Renal cortex interstitium (tissue), 11 donors: ENCODE results near the gene RUNX3. TPM values are rescaled to one million over a fixed set of nuclear protein-coding genes. Genes with fewer than 3 reads are reported as not detected.

Experiments
- DNase-seq, 11 donors: peaks; one replicate each; pipeline ENCODE4 v3.0.0-alpha.2; 2013; ENCODE audit warnings: low read depth in 9 of 11, low spot score in 4 of 11; ENCODE audit errors: extremely low read depth in 1 of 11
- polyA plus RNA-seq, 3 donors: library from polyadenylated mRNA; unstranded; fragments of 120-200 nt; gene quantifications; one replicate each; pipeline ENCODE4 v1.2.1, GENCODE V29; 2013; ENCODE audit not compliant: insufficient read length in 3 of 3

Gene RUNX3
- polyA plus RNA-seq, 3 donors: 0.45 to 0.97 (median 0.60) TPM

- DNase-seq: no peak
These were observed 54.8 kb downstream of the RUNX3 start for GRCh38 chr1:24875257-24875656.

DNA sequence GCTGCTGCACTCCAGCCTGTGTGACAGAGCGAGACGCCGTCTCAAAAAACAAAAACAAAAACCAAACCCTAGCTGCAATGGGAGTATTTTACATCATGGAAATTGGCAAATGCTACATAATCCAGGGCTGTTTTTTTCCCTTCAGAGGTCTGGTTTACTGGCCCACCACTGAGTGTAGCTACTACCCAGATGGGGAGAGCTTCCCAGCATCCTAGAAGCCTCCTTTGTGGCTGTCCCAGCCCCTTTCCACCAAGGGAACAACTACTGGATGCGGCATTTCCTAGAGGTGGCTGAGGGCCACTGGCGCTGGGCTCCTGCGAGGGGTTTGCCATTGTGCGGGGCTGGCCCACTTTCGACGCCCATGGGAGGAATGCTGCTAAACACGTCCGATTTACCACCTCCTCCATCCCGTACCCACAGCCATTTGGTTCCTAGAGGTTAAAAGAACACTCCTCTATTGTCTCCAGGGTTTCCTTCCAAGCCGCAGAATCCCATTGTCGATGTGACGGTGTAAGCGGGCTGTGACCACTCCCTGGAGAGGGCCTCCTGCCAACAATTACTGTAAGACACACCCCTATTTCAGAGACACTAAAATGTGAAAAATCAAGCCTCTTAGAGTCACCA is 55.4 kb downstream of the RUNX3 start:
- no peak for DNase-seq

GRCh38 chr1:24874056-24874455 is 56.0 kb downstream of the RUNX3 start:
- no peak for DNase-seq

- no peak for DNase-seq
These were observed 56.9 kb downstream of the RUNX3 start for GRCh38 chr1:24873148-24873547.

- no peak for DNase-seq
These were observed 57.8 kb downstream of the RUNX3 start for GRCh38 chr1:24872061-24872850.

GRCh38 chr1:24871306-24871901 is 58.7 kb downstream of the RUNX3 start:
- no peak for DNase-seq

DNA sequence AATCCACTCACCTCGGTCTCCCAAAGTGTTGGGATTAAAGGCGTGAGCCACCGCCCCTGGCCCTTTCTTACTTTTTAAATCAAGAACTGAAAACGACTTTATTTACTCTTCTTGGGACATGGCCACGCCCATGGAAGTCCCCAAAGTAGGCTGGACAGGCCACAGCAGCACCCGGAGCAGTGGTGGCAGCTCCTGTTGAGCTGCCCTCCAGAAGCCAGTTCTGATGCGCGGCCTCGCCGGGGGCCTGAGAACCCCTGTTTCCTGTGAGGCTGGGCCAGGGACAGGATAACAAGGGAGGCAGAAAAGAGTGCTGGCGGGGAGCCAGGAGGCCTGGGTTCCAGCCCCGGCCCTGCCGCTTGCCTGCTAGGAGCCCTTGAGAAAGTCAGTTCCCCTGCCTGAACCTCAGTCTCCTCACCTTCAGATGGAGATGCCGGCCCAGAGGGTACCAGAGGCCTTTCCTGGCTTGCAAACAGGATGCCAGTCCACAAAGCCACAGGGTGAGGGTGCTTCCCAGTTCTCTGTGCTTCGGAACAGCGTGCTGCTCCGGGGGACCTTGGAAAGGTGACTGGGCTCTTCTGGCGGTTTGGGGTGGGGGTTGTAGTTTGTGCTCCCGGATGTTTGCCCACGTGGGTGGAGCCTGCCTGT is 59.4 kb downstream of the RUNX3 start:
- no peak for DNase-seq

- DNase-seq: no peak
These were observed 61.8 kb downstream of the RUNX3 start for GRCh38 chr1:24868016-24868875.

- DNase-seq: no peak
These were observed 62.8 kb downstream of the RUNX3 start for GRCh38 chr1:24867084-24867870.

DNA sequence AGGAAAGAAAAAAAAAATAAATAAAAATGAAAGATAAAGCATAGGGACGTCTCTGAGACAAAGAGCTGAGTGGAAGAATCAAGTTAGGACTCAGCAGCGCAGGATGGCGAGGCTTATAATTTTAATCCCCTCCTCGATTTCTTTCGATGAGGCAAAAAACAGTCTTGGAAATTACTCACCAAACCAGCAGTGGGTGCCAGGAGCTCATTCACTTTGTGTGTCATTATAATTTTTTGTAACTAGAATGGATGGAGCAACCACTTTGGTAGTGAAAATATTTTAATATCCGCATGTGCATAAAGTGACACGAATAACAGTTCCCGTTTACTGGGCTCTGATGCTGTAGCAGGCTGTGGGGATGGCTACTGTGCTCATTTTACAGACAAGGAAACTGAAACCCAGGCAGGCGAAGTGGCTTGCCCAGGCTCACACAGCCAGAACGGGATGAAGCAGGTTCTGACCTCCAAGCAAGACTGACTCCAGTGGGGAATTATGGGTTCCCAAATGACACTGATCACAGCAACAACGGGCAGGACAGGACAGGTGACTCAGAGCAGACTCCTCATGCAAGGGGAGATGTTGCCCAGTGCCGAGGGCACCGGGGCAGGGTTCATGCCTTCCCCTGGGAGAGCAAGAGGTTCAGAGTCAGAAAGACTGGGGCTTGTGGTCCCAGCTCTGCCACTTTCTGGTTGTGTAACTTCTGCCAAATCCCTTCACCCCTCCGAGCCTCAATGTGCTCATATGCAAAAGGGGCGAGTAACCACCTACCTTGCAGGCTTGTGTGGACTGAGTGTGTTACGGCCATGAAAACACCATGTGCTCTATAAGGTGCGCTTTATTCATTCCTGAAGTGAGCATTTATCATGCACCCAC is 63.6 kb downstream of the RUNX3 start:
- no peak for DNase-seq

- DNase-seq: no peak
These were observed 64.5 kb downstream of the RUNX3 start for GRCh38 chr1:24865587-24865986.

GRCh38 chr1:24865168-24865567 is 64.9 kb downstream of the RUNX3 start:
- no peak for DNase-seq

- DNase-seq: peak in 4 of 11 donors; percentile 43 to 59 (median 56)
These were observed 65.7 kb downstream of the RUNX3 start for GRCh38 chr1:24864370-24864777.

DNA sequence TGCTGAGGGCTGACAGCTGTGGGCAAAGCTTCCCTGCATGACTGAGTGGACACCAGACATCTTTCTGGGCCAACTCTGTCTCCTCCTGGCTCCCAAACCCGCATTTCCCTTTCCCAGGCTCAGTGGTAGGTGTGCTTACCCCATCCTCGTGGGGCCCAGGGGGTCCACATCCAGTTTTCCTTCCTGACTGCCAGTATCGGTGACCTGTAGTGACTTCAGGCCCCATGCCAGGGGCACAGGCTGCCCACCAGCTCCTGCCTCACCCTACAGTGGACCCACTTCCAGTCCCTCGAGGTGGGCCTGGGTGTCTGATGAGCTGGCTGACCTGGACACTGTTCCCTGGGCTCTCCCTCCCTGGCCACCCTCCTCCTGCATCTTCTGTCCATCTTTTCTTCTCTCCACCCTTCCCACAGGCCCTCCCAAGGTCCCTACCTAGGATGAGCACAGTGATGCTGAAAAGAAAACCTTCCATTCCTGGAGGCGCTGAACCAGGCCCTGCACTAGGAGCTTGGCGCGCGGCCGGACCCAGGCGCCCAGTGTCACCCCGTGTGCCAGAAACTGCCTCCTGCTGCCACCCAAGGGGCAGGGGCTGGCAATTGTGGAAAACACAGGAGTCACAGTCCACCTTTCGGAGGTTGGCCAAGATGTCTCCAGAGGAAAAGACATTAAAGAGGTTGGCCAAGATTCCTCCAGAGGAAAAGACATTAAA is 67.1 kb downstream of the RUNX3 start:
- DNase-seq: no peak

GRCh38 chr1:24861821-24862727 is 68.0 kb downstream of the RUNX3 start:
- no peak for DNase-seq

DNA sequence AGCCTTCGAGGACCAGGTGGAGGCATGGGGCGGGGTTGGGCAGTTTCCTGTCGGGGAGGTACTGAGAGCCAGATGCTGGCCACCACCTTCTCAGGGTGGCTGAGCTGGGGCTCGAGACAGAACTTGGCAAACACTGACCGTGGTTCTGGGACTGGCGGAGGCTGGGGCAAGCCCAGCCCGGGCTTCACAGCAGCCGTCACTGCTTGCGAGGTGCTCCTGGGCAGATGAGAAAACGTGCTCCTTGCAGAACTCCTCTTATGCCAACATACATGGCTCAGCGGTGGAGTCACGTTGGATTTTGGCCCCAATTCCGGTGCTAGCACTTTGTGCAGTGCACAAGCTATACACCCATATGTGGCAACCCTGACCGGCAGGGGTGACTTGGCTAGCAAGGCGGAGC is 69.2 kb downstream of the RUNX3 start:
- no peak for DNase-seq
